ENCODE data around the gene TNNT2.

Gene TNNT2

DNA sequence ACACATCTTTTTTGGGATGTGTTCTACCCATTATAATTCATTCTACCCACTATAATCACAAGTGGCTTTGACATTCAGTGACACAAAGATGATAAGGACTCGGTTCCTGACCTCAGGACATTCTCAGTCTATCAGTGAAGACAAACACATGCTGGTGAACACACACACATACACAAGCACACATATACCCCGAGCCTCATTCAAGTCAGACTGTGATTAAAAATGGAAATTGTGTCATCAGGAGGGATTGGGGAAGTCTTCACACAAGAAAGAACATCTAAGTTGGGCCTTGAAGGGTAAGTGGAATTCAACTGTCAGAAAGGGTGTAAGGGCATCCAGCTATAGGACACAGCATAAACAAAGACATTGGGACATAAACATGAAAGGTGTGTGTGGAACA, 24.2 kb upstream of the TNNT2 start:
- Histone ChIP-seq H3F3A (ENCODE audit: insufficient read depth, low read length) (no peaks in the 10 kb centered on the region), H3K79me2 (ENCODE audit: low read length) (no peaks in the 10 kb centered on the region), H3K9me2 (replicated peaks; ENCODE audit: insufficient read depth, low read length) (no peaks in the 10 kb centered on the region), H3K36me3 (replicated peaks; ENCODE audit: insufficient read depth, low read length) (no peaks in the 10 kb centered on the region), H3K27me3 (replicated peaks; ENCODE audit: insufficient read depth, low read length) (peaks cover 79% of the 10 kb centered on the region), H3K4me1 (ENCODE audit: low read length) (no peaks in the 10 kb centered on the region), H3K4me3 (ENCODE audit: low read length) (no peak overlapping the region), H3K9ac (ENCODE audit: low read length) (no peak overlapping the region), H2AFZ (ENCODE audit: low read length) (no peak overlapping the region), H3K27ac (ENCODE audit: low read length) (no peak overlapping the region), H3K9me3 (replicated peaks; ENCODE audit: insufficient read depth, low read length) (no peaks in the 10 kb centered on the region), H3K4me2 (ENCODE audit: low read depth, low read length) (no peak overlapping the region), H4K20me1 (ENCODE audit: insufficient read depth, low read length) (no peaks in the 10 kb centered on the region)
- DNase-seq: no peak
- TF ChIP-seq EZH2phosphoT487 (IDR thresholded peaks at IDR 0.05; ENCODE audit: low read length) (no peak), EZH2 (optimal IDR thresholded peaks at IDR 0.05; ENCODE audit: low read depth, low read length) (no peak)
- TF ChIP-seq, protein P1, sequence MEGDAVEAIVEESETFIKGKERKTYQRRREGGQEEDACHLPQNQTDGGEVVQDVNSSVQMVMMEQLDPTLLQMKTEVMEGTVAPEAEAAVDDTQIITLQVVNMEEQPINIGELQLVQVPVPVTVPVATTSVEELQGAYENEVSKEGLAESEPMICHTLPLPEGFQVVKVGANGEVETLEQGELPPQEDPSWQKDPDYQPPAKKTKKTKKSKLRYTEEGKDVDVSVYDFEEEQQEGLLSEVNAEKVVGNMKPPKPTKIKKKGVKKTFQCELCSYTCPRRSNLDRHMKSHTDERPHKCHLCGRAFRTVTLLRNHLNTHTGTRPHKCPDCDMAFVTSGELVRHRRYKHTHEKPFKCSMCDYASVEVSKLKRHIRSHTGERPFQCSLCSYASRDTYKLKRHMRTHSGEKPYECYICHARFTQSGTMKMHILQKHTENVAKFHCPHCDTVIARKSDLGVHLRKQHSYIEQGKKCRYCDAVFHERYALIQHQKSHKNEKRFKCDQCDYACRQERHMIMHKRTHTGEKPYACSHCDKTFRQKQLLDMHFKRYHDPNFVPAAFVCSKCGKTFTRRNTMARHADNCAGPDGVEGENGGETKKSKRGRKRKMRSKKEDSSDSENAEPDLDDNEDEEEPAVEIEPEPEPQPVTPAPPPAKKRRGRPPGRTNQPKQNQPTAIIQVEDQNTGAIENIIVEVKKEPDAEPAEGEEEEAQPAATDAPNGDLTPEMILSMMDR (IDR thresholded peaks at IDR 0.05; ENCODE audit: low read length): no peak

DNA sequence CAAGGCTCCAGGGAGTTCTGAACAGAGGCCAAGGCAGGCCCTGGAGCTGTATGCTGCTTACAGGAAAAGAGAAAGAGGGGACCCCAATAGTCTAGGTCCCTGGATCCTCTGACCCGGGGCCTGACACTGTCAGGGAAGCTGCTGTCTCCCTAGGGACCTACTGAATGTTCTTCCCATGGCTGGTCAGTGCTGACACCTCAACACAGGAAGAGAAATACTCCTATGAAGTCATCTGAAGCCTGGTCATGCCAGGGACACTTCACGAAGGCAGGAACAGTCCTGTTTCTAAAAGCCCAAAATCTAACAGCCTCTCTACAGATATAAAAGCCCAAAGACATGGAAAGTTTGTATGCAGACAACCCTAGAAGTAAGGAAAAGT, 23.4 kb upstream of the TNNT2 start:
- TF ChIP-seq EZH2phosphoT487 (IDR thresholded peaks at IDR 0.05; ENCODE audit: low read length) (no peak), EZH2 (optimal IDR thresholded peaks at IDR 0.05; ENCODE audit: low read depth, low read length) (no peak)
- TF ChIP-seq, protein P1 (IDR thresholded peaks at IDR 0.05; ENCODE audit: low read length): no peak
- Histone ChIP-seq H3K9me3 (replicated peaks; ENCODE audit: insufficient read depth, low read length) (no peaks in the 10 kb centered on the region), H2AFZ (ENCODE audit: low read length) (no peak overlapping the region), H3K27me3 (replicated peaks; ENCODE audit: insufficient read depth, low read length) (peaks cover 80% of the 10 kb centered on the region), H3F3A (ENCODE audit: insufficient read depth, low read length) (no peaks in the 10 kb centered on the region), H3K79me2 (ENCODE audit: low read length) (no peaks in the 10 kb centered on the region), H3K4me2 (ENCODE audit: low read depth, low read length) (no peak overlapping the region), H3K9me2 (replicated peaks; ENCODE audit: insufficient read depth, low read length) (no peaks in the 10 kb centered on the region), H4K20me1 (ENCODE audit: insufficient read depth, low read length) (no peaks in the 10 kb centered on the region), H3K36me3 (replicated peaks; ENCODE audit: insufficient read depth, low read length) (no peaks in the 10 kb centered on the region), H3K4me3 (ENCODE audit: low read length) (no peak overlapping the region), H3K4me1 (ENCODE audit: low read length) (no peaks in the 10 kb centered on the region), H3K27ac (ENCODE audit: low read length) (no peak overlapping the region), H3K9ac (ENCODE audit: low read length) (no peak overlapping the region)
- no peak for DNase-seq

DNA sequence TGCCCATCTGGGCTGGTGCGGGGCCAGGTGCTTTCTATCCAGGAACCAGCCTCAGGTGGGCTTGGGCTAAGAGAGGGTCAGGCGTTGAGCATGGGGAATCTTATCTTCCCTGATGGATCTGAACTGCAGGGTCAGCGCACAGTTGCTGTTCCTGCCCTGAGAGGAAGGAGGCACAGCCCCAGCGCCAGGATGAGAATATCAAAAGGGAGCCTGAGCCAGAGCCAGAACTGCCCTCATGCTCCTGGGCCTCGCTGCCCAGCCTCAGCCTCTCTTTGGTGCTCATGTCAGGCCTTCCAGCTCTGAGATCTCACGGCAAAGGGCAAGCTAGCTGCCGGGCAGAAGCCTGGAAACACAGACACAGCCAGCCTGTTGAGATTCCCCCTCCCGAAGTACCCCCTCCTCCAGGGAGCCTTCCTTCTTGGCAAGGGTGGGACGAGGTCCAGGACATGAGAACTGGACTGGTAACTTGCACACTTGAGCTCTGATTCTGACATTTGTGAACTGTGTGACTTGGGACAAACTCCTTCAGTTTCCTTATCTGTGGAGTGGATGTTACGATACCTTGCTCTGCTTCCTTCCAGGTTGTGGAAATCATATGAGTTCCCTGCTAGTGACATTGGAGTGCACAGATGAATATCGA, 22.9 kb upstream of the TNNT2 start:
- Histone ChIP-seq H2AFZ (ENCODE audit: low read length) (no peak overlapping the region), H3F3A (ENCODE audit: insufficient read depth, low read length) (no peaks in the 10 kb centered on the region), H3K4me1 (ENCODE audit: low read length) (no peaks in the 10 kb centered on the region), H3K9me2 (replicated peaks; ENCODE audit: insufficient read depth, low read length) (no peaks in the 10 kb centered on the region), H3K27me3 (replicated peaks; ENCODE audit: insufficient read depth, low read length) (peaks cover 85% of the 10 kb centered on the region), H3K4me3 (ENCODE audit: low read length) (no peak overlapping the region), H3K36me3 (replicated peaks; ENCODE audit: insufficient read depth, low read length) (no peaks in the 10 kb centered on the region), H4K20me1 (ENCODE audit: insufficient read depth, low read length) (no peaks in the 10 kb centered on the region), H3K79me2 (ENCODE audit: low read length) (no peaks in the 10 kb centered on the region), H3K27ac (ENCODE audit: low read length) (no peak overlapping the region), H3K9ac (ENCODE audit: low read length) (no peak overlapping the region), H3K9me3 (replicated peaks; ENCODE audit: insufficient read depth, low read length) (no peaks in the 10 kb centered on the region), H3K4me2 (ENCODE audit: low read depth, low read length) (no peak overlapping the region)
- TF ChIP-seq, protein P1 (IDR thresholded peaks at IDR 0.05; ENCODE audit: low read length): no peak
- TF ChIP-seq EZH2 (optimal IDR thresholded peaks at IDR 0.05; ENCODE audit: low read depth, low read length) (no peak), EZH2phosphoT487 (IDR thresholded peaks at IDR 0.05; ENCODE audit: low read length) (no peak)
- no peak for DNase-seq
